AG04449 (cell line): ENCODE results near the gene NOP16.

ENCODE experiments used
- CTCF ChIA-PET: fragments of 350-600 bp; formaldehyde crosslinking; extraction: SDS; loops from one replicate; lab custom pipeline; 2021; ENCODE audit warnings: antibody characterized with exemption; lab: Yijun Ruan, JAX
- POLR2A ChIA-PET: fragments of 400-600, 350-600 bp; formaldehyde crosslinking; extraction: SDS; loops from one replicate; lab custom pipeline; 2020; ENCODE audit warnings: antibody characterized with exemption, inconsistent platforms; lab: Yijun Ruan, JAX
- DNase-seq: peaks from one replicate; pipeline ENCODE4 v3.0.0-alpha.2; 2010; ENCODE audit warnings: low read depth, low spot score
- H3K4me3 ChIP-seq: 2 replicates; pipeline ENCODE4 v1.5.1; 2011; ENCODE audit warnings: low read depth, mild to moderate bottlenecking, control low read depth, low read length
- CTCF ChIP-seq: IDR thresholded peaks from one replicate; pipeline ENCODE4 v1.5.1; 2011; ENCODE audit warnings: mild to moderate bottlenecking, moderate library complexity, low read length, control low read depth, inconsistent platforms; ENCODE audit not compliant: insufficient read depth; ENCODE audit errors: missing control alignments

Gene NOP16

GRCh38 chr5:176397736-176398420 lies 9.5 kb upstream of the NOP16 start:
- TF ChIP-seq CTCF: no peak
- CTCF ChIA-PET: interaction anchor here (1.3 kb wide), 1 partner anchor 50 kb away, joined by 5 read pairs; no protein-coding TSS in a partner anchor
- POLR2A ChIA-PET: no interaction called here
- no peak for DNase-seq
- no peak overlapping the region for H3K4me3 ChIP-seq

GRCh38 chr5:176396330-176396729 lies 7.9 kb upstream of the NOP16 start:
- CTCF ChIA-PET: interaction anchor here (1.3 kb wide), 1 partner anchor 51 kb away, joined by 5 read pairs; no protein-coding TSS in a partner anchor
- H3K4me3 ChIP-seq: no peak overlapping the region
- POLR2A ChIA-PET: no interaction called here
- TF ChIP-seq CTCF: no peak
- DNase-seq: no peak

GRCh38 chr5:176394881-176395675 lies 6.7 kb upstream of the NOP16 start:
- ChIA-PET POLR2A (no interaction called here), CTCF (interaction anchor here (0.8 to 1.1 kb wide), 2 partner anchors 12 to 53 kb away, joined by 3 to 6 read pairs; partner anchors contain the start of gene FAF2)

GRCh38 chr5:176394096-176394495 lies 5.7 kb upstream of the NOP16 start:
- no peak for TF ChIP-seq CTCF
- no peak for DNase-seq
- ChIA-PET CTCF (interaction anchor here (1.1 kb wide), 1 partner anchor 13 kb away, joined by 6 read pairs; no protein-coding TSS in a partner anchor), POLR2A (no interaction called here)
- H3K4me3 ChIP-seq: no peak overlapping the region

More at GRCh38 chr5:176394881-176395675, 6.7 kb upstream of the NOP16 start:
- TF ChIP-seq CTCF: no peak
- no peak for DNase-seq
- H3K4me3 ChIP-seq: no peak overlapping the region

GRCh38 chr5:176392526-176392925 lies 4.1 kb upstream of the NOP16 start:
- no peak for TF ChIP-seq CTCF
- CTCF ChIA-PET: interaction anchor here (1.2 to 1.3 kb wide), 3 partner anchors 23 to 56 kb away, joined by 3 to 4 read pairs (median 4); partner anchors contain the start of gene CLTB
- DNase-seq: no peak
- POLR2A ChIA-PET: no interaction called here
- no peak overlapping the region for H3K4me3 ChIP-seq

- H3K4me3 ChIP-seq: no peak overlapping the region
- ChIA-PET CTCF (interaction anchor here (1.2 to 1.4 kb wide), 3 partner anchors 55 to 269 kb away, joined by 3 to 4 read pairs (median 4); no protein-coding TSS in a partner anchor), POLR2A (no interaction called here)
- no peak for DNase-seq
- no peak for TF ChIP-seq CTCF
Observed at GRCh38 chr5:176391999-176392398, 3.6 kb upstream of the NOP16 start.
